Large intestine (tissue), 3 donors: ENCODE measurements around the gene NMNAT2. TPM values are rescaled to one million over a fixed set of nuclear protein-coding genes. Genes with fewer than 3 reads are reported as not detected.
"Not testable (repeated sequence)": the region's sequence is repeated elsewhere in the genome, so short reads cannot be mapped to it uniquely, and the experiment has no call there.

Experiments used
- DNase-seq, 2 donors: peaks; one replicate each; pipeline versions ENCODE4 v3.0.0 to v3.0.0-alpha.2; 2013
- H3K27ac ChIP-seq: one replicate; pipeline ENCODE4 v1.5.1; 2013; ENCODE audit warnings: low read length
- H3K27me3 ChIP-seq: 2 replicates; pipeline ENCODE4 v1.6.1; 2013; ENCODE audit warnings: low read length; ENCODE audit not compliant: control insufficient read depth, insufficient read depth
- H3K36me3 ChIP-seq: 2 replicates; pipeline ENCODE4 v1.6.1; 2013; ENCODE audit warnings: low read length; ENCODE audit not compliant: control insufficient read depth, insufficient read depth
- H3K4me1 ChIP-seq: one replicate; pipeline ENCODE4 v1.6.1; 2013; ENCODE audit warnings: low read length; ENCODE audit not compliant: control insufficient read depth, insufficient read depth
- H3K4me3 ChIP-seq: one replicate; pipeline ENCODE4 v1.5.1; 2013; ENCODE audit warnings: low read length
- H3K9me3 ChIP-seq: one replicate; pipeline ENCODE4 v1.6.1; 2013; ENCODE audit warnings: mild to moderate bottlenecking, low read depth, low read length, moderate library complexity; ENCODE audit not compliant: control insufficient read depth
- WGBS: methylation state at CpG from one replicate; pipeline ENCODE4 v1.1.5; 2013; ENCODE audit warnings: low lambda C conversion rate; ENCODE audit not compliant: insufficient coverage; 5-methylcytosine and 5-hydroxymethylcytosine counted together
- polyA plus RNA-seq: library from polyadenylated mRNA; unstranded; fragments of 120-200 nt; gene quantifications from one replicate; pipeline ENCODE4 v1.2.1, GENCODE V29; 2013

NMNAT2 gene
- polyA plus RNA-seq, 1 donor: 3.3 TPM

DNA sequence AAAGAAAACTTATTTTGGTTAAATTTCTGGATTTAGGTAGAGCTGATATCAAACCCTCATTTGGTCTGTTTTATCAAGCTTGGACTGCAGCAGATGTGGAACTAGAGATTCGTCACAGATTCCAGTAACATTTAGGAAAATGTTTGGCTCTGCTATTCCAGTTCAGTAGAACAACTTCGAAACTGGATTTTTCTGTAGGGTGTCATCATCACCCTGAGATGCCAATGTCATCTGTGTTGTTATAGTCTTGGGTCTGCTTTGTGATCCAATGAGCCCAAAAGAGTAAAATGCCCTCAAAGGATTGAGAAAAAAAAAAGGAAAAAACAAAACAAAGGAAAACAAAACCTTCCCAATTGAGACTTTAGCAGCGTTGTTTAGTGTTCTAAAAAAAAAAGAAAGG is 176.7 kb downstream of the NMNAT2 start:
- 75% methylated on average over 2 of the region's 3 CpGs for WGBS
- no peaks in the 10 kb centered on the region for H3K27me3 ChIP-seq
- DNase-seq: no peak
- peaks cover 44% of the 10 kb centered on the region for H3K4me1 ChIP-seq
- no peaks in the 10 kb centered on the region for H3K9me3 ChIP-seq
- H3K4me3 ChIP-seq: no peak overlapping the region
- peaks cover 26% of the 10 kb centered on the region for H3K36me3 ChIP-seq
- H3K27ac ChIP-seq: peak overlapping the region; percentile 86

- not testable (repeated sequence) for H3K9me3 ChIP-seq, H3K4me3 ChIP-seq, H3K27me3 ChIP-seq, DNase-seq
- Histone ChIP-seq H3K4me1 (peaks cover 47% of the 10 kb centered on the region), H3K36me3 (peaks cover 26% of the 10 kb centered on the region), H3K27ac (peak overlapping the region; percentile 86)
- WGBS: no CpG with 5 or more reads among the region's 8 CpGs
Observed at GRCh38 chr1:183240853-183241252, 177.3 kb downstream of the NMNAT2 start.

DNA sequence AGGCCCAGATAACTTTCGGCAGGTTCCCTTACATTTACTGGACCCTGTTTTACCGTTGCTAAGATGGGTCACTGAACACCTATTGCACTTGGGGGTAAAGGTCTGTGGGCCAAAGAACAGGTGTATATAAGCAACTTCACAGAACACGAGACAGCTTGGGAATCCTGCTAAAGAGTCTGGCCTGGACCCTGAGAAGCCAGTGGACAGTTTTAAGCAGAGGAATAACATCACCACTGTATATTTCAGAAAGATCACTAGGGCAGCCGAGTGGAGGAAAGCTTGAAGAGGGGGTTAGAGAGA is 177.7 kb downstream of the NMNAT2 start:
- H3K4me1 ChIP-seq: peaks cover 51% of the 10 kb centered on the region
- DNase-seq: peak; percentile 27 to 74
- WGBS: 80% methylated on average over 1 of the region's 4 CpGs
- no peaks in the 10 kb centered on the region for H3K9me3 ChIP-seq
- no peaks in the 10 kb centered on the region for H3K27me3 ChIP-seq
- peak overlapping the region; percentile 43 for H3K27ac ChIP-seq
- no peak overlapping the region for H3K4me3 ChIP-seq
- peaks cover 26% of the 10 kb centered on the region for H3K36me3 ChIP-seq

DNA sequence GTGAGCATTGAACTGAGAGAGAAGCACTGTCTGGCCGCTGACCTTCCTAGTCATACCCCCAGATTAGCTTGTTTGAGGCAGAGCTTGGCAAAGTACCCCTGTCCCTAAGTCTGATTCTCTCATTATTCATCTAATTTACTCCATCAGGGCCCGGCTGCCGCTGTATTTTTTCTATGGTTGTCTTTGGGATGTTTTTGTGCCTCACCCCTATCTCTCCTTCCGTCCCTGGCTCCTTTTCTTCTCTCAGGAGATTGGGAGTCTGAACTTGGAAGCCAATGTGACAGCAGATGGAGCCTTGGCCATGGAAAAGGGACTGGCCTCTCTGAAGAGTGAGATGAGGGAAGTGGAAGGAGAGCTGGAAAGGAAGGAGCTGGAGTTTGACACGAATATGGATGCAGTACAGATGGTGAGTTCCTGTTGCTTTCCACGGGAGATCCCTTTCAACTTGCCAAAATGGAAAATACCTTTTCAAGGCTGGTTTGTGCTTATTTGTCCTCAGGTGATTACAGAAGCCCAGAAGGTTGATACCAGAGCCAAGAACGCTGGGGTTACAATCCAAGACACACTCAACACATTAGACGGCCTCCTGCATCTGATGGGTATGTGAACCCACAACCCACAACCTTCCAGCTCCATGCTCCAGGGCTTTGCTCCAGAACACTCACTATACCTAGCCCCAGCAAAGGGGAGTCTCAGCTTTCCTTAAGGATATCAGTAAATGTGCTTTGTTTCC is 178.2 kb downstream of the NMNAT2 start:
- Histone ChIP-seq H3K9me3 (no peaks in the 10 kb centered on the region), H3K27ac (peak overlapping the region; percentile 43), H3K27me3 (no peaks in the 10 kb centered on the region), H3K4me3 (no peak overlapping the region), H3K4me1 (peaks cover 56% of the 10 kb centered on the region), H3K36me3 (peaks cover 26% of the 10 kb centered on the region)
- DNase-seq: no peak
- WGBS: 50% methylated on average over 2 of the region's 8 CpGs

GRCh38 chr1:183239220-183239742 is 178.9 kb downstream of the NMNAT2 start:
- no peak for DNase-seq
- H3K9me3 ChIP-seq: no peaks in the 10 kb centered on the region
- H3K27ac ChIP-seq: no peak overlapping the region
- H3K4me3 ChIP-seq: no peak overlapping the region
- H3K27me3 ChIP-seq: no peaks in the 10 kb centered on the region
- H3K36me3 ChIP-seq: peaks cover 26% of the 10 kb centered on the region
- WGBS: 87% methylated on average over 4 of the region's 7 CpGs
- H3K4me1 ChIP-seq: peaks cover 57% of the 10 kb centered on the region

DNA sequence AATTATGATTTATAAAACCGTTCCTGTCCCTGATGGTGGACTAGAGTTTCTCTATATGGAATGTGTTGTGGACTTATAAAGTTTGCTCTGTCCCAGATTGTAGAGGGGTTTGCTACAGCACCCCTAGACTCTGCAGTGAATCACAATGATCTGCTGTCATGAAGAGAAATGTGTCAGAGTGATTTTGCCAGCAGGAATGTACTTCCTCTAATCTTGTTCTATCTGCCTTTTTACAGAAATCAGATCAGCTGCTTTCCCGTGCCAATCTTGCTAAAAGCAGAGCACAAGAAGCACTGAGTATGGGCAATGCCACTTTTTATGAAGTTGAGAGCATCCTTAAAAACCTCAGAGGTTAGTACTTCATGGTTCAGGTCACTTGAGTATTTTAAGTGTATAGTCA is 180.1 kb downstream of the NMNAT2 start:
- H3K9me3 ChIP-seq: no peaks in the 10 kb centered on the region
- H3K4me1 ChIP-seq: peaks cover 51% of the 10 kb centered on the region
- no peak for DNase-seq
- no peaks in the 10 kb centered on the region for H3K27me3 ChIP-seq
- peaks cover 27% of the 10 kb centered on the region for H3K36me3 ChIP-seq
- WGBS: 100% methylated on average over 1 of the region's 2 CpGs
- no peak overlapping the region for H3K4me3 ChIP-seq
- no peak overlapping the region for H3K27ac ChIP-seq

DNA sequence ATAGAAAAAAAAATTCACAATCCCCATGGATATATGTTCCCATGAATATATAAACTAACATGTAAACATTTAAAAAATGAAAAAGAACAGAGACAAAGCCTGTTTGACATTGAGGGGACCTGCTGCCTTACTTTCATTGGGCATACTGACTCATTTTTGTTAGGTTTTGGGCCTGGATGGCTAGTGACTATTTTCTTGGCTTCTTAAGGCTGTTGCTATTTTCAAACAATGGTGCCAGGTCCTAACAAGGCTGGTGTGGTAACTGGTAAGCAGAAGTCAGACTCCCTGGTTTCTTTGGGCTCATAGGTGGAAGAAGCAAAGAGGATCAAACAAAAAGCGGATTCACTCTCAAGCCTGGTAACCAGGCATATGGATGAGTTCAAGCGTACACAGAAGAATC is 181.1 kb downstream of the NMNAT2 start:
- no peaks in the 10 kb centered on the region for H3K9me3 ChIP-seq
- WGBS: no CpG with 5 or more reads among the region's 2 CpGs
- peaks cover 38% of the 10 kb centered on the region for H3K36me3 ChIP-seq
- H3K4me3 ChIP-seq: no peak overlapping the region
- H3K27ac ChIP-seq: peak overlapping the region; percentile 68
- H3K4me1 ChIP-seq: peaks cover 40% of the 10 kb centered on the region
- H3K27me3 ChIP-seq: no peaks in the 10 kb centered on the region
- no peak for DNase-seq

- no peak overlapping the region for H3K4me3 ChIP-seq
- peak overlapping the region; percentile 80 for H3K27ac ChIP-seq
- peak; percentile 82 to 89 for DNase-seq
- no peaks in the 10 kb centered on the region for H3K27me3 ChIP-seq
- peaks cover 32% of the 10 kb centered on the region for H3K4me1 ChIP-seq
- peaks cover 40% of the 10 kb centered on the region for H3K36me3 ChIP-seq
- H3K9me3 ChIP-seq: no peaks in the 10 kb centered on the region
- no CpG with 5 or more reads among the region's 6 CpGs for WGBS
Observed at GRCh38 chr1:183236158-183236725, 181.9 kb downstream of the NMNAT2 start.

DNA sequence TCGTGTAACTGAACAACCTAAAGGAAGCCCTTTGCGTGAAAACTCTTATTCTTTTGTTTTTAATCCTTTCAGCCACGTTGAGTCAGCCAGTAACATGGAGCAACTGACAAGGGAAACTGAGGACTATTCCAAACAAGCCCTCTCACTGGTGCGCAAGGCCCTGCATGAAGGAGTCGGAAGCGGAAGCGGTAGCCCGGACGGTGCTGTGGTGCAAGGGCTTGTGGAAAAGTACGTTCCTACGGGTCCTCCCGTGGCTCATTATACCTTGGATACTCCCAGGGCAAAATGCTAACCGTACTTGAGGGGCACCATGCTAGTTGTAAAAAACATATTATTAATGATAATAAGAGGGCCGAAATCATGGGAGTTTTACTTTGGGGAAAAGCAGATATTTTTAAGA is 182.7 kb downstream of the NMNAT2 start:
- no peak for DNase-seq
- Histone ChIP-seq H3K4me3 (no peak overlapping the region), H3K27me3 (no peaks in the 10 kb centered on the region), H3K36me3 (peaks cover 40% of the 10 kb centered on the region), H3K27ac (peak overlapping the region; percentile 80), H3K4me1 (peaks cover 31% of the 10 kb centered on the region), H3K9me3 (no peaks in the 10 kb centered on the region)
- 95% methylated on average over 8 of the region's 14 CpGs for WGBS

DNA sequence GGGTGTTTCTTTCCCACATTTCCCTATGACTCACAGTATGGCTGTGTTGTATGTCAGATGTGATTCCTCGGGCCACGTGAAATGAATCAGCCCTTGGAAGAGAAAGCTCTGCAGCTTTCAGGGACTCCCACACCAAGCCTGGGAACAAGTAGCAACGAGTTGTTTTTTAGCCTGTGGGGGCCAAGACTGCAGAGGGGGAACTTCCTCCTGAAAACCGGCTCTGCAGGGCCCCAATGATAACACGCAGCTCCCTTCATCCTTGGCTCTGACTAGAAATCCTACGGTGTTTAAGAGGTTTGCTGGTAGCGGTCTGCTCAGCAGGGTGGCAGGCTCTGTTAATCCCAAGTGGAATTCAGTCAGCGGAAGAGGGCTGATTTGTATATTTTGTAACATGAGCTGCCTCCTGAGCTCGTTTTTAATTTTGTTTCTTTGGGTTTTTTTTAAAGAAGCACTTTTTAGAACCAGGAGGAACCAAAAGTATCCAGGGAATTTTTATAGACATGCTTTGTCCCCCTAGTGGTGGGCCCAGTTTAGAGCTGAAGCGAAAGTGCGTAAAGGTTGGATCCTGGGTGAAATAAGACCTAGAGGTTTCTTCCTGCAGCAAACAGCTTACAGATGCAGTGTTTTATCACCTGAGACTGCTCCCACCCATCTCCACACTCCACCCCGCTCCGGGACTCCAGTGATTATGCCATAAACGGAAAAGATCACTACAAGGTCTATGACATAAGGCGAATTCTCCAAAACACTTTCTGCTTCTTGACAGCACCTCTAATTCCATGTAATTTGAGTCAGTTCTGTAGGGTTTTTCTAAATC is 183.3 kb downstream of the NMNAT2 start:
- H3K4me1 ChIP-seq: peaks cover 31% of the 10 kb centered on the region
- 17% methylated on average over 1 of the region's 15 CpGs for WGBS
- no peak overlapping the region for H3K4me3 ChIP-seq

More for the DNA sequence above, 183.3 kb downstream of the NMNAT2 start:
- Histone ChIP-seq H3K27ac (peak overlapping the region; percentile 80), H3K9me3 (no peaks in the 10 kb centered on the region), H3K36me3 (peaks cover 39% of the 10 kb centered on the region), H3K27me3 (no peaks in the 10 kb centered on the region)
- DNase-seq: peak; percentile 51 to 83
